Right lobe of liver (tissue), 6 donors: ENCODE results near the gene C6orf47. TPM values are rescaled to one million over a fixed set of nuclear protein-coding genes. Genes with fewer than 3 reads are reported as not detected.

Experiments used
- ATAC-seq, 4 donors: fragments of 200-7000 bp; cut with Tn5 transposase; one replicate each; pipeline ENCODE4 v1.9.1; 2020; ENCODE audit warnings: mild to moderate bottlenecking in 4 of 4, moderate library complexity in 4 of 4
- DNase-seq, 3 donors: peaks; one replicate each; pipeline ENCODE4 v3.0.0-alpha.2; 2020
- H3K27ac ChIP-seq, 3 donors: fragments of 200-600 bp; one replicate each; pipeline ENCODE4 v1.8.0; 2022
- H3K27me3 ChIP-seq, 2 donors: fragments of 200-600 bp; one replicate each; pipeline ENCODE4 v1.8.0; 2022
- H3K36me3 ChIP-seq, 4 donors: fragments of 200-600 bp; sonication (generic) in 1 of 4; one replicate each; pipeline versions ENCODE4 v1.5.1 to v1.8.0; 2017 to 2022; ENCODE audit warnings: control low read depth in 1 of 4
- H3K4me1 ChIP-seq, 4 donors: fragments of 200-600 bp; sonication (generic) in 1 of 4; one replicate each; pipeline versions ENCODE4 v1.5.1 to v1.8.0; 2017 to 2022; ENCODE audit warnings: control low read depth in 1 of 4
- H3K4me3 ChIP-seq, 3 donors: fragments of 200-600 bp; one replicate each; pipeline ENCODE4 v1.8.0; 2022
- H3K9me3 ChIP-seq, 4 donors: fragments of 200-600 bp; sonication (generic) in 1 of 4; one replicate each; pipeline versions ENCODE4 v1.5.1 to v1.8.0; 2017 to 2022; ENCODE audit warnings: control low read depth in 1 of 4
- POLR2A ChIP-seq: fragments of 450-650 bp; IDR thresholded peaks from one replicate; pipeline ENCODE4 v1.6.1; 2017; ENCODE audit warnings: antibody characterized with exemption, mild to moderate bottlenecking
- WGBS: methylation state at CpG from one replicate; pipeline ENCODE4 v1.1.6; 2018; ENCODE audit warnings: low coverage, low lambda C conversion rate; ENCODE audit not compliant: insufficient coverage; ENCODE audit errors: missing lambda C conversion rate; 5-methylcytosine and 5-hydroxymethylcytosine counted together
- intact Hi-C, 2 donors: fragments of 100-400 bp; cut with DNase I; formaldehyde crosslinking; loops; one replicate each; pipeline versions ENCODE4 v1.11.2 to v1.14.1; 2022
- total RNA-seq, 6 experiments: library from RNA; depleted of rRNA in 2 of 6; stranded (reverse); fragments of >200 nt in 2 of 6; fragmentation: NEBNext Ultra II Directional in 3 of 6; extraction: Animal tissue kit (Norgen Biotek cat#: 25700) in 3 of 6; gene quantifications; one replicate each; pipeline versions ENCODE4 v1.1.0 to v1.2.4, GENCODE V29; 2016 to 2023
- TF ChIP-seq, protein P1 (sequence below), 4 donors: fragments of 200-600 bp in 3 of 4; fragments of 450-650 bp in 1 of 4; IDR thresholded peaks; one replicate each; pipeline versions ENCODE4 v1.5.1 to v1.8.0; 2016 to 2022; ENCODE audit warnings: antibody characterized with exemption in 4 of 4, mild to moderate bottlenecking in 2 of 4
- donor health status: DM: no; HTN: yes; CAD: no.
- donor health status: DM: no; HTN: no; CAD: no.
- donor health status: DM: no; HTN: no; CAD: no.
- donor health status: DM: no; HTN: yes; CAD: no.
- donor health status: DM: no; HTN: yes; CAD: no.

C6orf47 gene
- total RNA-seq, 6 experiments from 2014 or later, result 6.6 to 8.7 (median 7.6) TPM

DNA sequence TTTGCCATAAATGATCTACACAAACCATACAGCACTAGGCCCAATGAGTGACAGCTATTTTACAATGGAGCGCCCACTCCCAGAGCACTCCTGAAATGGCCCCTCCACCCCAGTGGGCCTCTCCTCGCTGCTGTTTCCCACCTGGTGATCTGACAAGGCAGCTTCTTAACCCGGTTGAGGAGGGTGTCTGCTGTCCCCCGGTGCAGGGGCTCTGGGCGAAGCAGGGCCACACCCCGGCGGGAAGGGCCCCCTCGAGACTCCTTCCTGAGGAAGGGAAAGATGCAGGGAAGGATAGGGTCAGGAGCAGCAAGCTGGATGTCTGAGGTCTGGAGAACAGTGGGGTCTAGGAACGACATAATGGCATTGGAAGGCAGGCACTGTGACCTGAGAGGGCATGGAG is 32.3 kb upstream of the C6orf47 start:
- no peaks in the 10 kb centered on the region for H3K4me1 ChIP-seq
- ATAC-seq (no peak), DNase-seq (no peak)
- 90% methylated on average over 7 of the region's 9 CpGs for WGBS
- no peaks in the 10 kb centered on the region for H3K27me3 ChIP-seq
- no peaks in the 10 kb centered on the region for H3K9me3 ChIP-seq
- TF ChIP-seq, protein P1, sequence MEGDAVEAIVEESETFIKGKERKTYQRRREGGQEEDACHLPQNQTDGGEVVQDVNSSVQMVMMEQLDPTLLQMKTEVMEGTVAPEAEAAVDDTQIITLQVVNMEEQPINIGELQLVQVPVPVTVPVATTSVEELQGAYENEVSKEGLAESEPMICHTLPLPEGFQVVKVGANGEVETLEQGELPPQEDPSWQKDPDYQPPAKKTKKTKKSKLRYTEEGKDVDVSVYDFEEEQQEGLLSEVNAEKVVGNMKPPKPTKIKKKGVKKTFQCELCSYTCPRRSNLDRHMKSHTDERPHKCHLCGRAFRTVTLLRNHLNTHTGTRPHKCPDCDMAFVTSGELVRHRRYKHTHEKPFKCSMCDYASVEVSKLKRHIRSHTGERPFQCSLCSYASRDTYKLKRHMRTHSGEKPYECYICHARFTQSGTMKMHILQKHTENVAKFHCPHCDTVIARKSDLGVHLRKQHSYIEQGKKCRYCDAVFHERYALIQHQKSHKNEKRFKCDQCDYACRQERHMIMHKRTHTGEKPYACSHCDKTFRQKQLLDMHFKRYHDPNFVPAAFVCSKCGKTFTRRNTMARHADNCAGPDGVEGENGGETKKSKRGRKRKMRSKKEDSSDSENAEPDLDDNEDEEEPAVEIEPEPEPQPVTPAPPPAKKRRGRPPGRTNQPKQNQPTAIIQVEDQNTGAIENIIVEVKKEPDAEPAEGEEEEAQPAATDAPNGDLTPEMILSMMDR (IDR thresholded peaks at IDR 0.05), result no peak
- TF ChIP-seq POLR2A, result no peak
- intact Hi-C loops, result no loop called here
- H3K27ac ChIP-seq, result no peak overlapping the region
- no peak overlapping the region for H3K4me3 ChIP-seq
- peaks cover 0 to 80% (median 23%) of the 10 kb centered on the region in 4 donors for H3K36me3 ChIP-seq

DNA sequence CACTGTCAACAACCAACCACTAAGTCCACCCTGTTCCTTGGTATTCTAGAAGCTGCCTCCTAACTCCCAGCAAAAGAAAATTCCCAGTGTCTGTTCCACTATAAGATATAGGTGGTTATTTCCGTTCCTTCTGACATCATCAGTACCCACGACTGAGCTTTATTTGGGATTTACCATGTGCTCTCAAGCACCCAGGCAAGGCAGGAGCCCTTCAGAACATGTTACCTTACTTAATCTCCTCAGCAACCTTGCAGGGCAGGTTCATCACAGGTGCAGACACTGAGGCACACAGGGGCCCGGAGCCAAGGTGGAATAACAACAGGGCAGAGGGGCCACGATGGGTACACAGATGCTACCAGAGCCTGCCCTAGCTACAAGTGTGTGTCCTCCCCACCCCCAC is 31.8 kb upstream of the C6orf47 start:
- Histone ChIP-seq H3K4me1 (no peaks in the 10 kb centered on the region), H3K36me3 (peaks cover 0 to 86% (median 24%) of the 10 kb centered on the region in 4 donors), H3K9me3 (no peaks in the 10 kb centered on the region), H3K27ac (no peak overlapping the region), H3K4me3 (no peak overlapping the region), H3K27me3 (no peaks in the 10 kb centered on the region)
- no peak for ATAC-seq
- DNase-seq, result no peak
- 85% methylated on average over 2 of the region's 4 CpGs for WGBS
- intact Hi-C loops, result no loop called here
- TF ChIP-seq, protein P1 (IDR thresholded peaks at IDR 0.05), result no peak
- no peak for TF ChIP-seq POLR2A

DNA sequence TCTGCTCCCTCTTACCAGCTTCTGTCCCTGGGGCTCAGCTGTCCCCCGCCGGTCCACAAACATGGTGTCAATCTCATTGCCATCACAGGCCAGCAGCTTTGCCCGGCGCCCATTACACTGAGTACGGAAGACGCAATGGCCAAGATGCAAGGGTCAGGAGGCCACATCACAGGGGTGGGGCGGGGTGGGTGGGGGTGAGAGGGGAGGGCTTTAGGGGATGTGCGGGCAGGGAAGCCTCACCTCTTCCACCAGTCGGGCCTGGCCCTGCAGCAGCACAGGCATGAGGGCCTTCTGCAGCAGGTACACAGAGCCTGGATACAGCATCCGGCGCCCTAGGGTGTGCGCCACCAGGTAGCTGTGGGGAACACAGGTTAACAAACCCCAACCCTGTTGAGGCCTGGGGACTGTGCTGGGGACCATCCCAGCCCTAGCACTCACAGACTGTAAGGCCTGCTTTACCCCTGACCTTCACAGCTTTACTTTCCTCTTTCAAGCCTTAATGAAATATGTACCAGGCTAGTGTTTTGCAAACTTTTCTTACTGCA is 31.1 kb upstream of the C6orf47 start:
- Histone ChIP-seq H3K9me3 (no peaks in the 10 kb centered on the region), H3K27me3 (no peaks in the 10 kb centered on the region), H3K4me3 (no peak overlapping the region), H3K27ac (no peak overlapping the region), H3K4me1 (no peaks in the 10 kb centered on the region), H3K36me3 (peaks cover 0 to 89% (median 25%) of the 10 kb centered on the region in 4 donors)
- DNase-seq, result no peak
- no peak for ATAC-seq
- intact Hi-C loops, result no loop called here
- TF ChIP-seq, protein P1 (IDR thresholded peaks at IDR 0.05), result no peak
- no peak for TF ChIP-seq POLR2A
- 95% methylated on average over 6 of the region's 12 CpGs for WGBS

DNA sequence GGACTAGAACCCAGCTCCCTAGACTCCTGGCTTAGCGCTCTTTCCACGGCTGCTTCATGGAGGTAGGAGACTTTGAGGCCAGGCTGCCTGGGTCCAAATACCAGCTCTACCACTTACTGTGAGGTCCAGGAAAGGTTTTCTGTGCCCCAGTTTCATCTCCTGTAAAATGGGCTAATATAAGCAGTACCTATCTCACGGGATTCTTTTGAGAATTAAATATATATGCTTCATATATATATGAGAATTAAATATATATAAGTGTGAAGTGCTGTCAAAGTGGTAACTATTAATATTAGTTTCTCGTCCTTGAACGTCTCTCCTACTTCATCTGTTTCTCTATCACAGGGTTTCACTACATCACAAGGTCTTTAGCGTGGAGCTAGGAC is 30.5 kb upstream of the C6orf47 start:
- Histone ChIP-seq H3K9me3 (no peaks in the 10 kb centered on the region), H3K27ac (no peak overlapping the region), H3K36me3 (peaks cover 0 to 87% (median 25%) of the 10 kb centered on the region in 4 donors), H3K27me3 (no peaks in the 10 kb centered on the region), H3K4me1 (no peaks in the 10 kb centered on the region), H3K4me3 (no peak overlapping the region)
- TF ChIP-seq, protein P1 (IDR thresholded peaks at IDR 0.05), result no peak
- TF ChIP-seq POLR2A, result no peak
- ATAC-seq (no peak), DNase-seq (no peak)
- intact Hi-C loops, result no loop called here
- 93% methylated on average over 6 of the region's 6 CpGs for WGBS
